GM12878 (cell line): ENCODE measurements around the gene TXNIP. TPM values are rescaled to one million over a fixed set of nuclear protein-coding genes. Genes with fewer than 3 reads are reported as not detected.

Experiments
- BCL11A ChIP-seq: IDR thresholded peaks from 2 replicates; pipeline ENCODE4 v1.6.1; 2011; ENCODE audit warnings: low read depth, low read length
- BRCA1 ChIP-seq: IDR thresholded peaks from 2 replicates; pipeline ENCODE4 v1.6.1; 2011; ENCODE audit warnings: low read depth, low read length, improper control_type of control experiment
- CHD2 ChIP-seq: IDR thresholded peaks from 2 replicates; pipeline ENCODE4 v1.6.1; 2011; ENCODE audit warnings: low read depth, low read length, improper control_type of control experiment, borderline replicate concordance
- CTCF ChIP-seq, 3 experiments: IDR thresholded peaks in 2 of 3; conservative IDR thresholded peaks in 1 of 3; 2 replicates each; pipeline ENCODE4 v1.5.1; 2011; ENCODE audit warnings: low read depth in 3 of 3, low read length in 3 of 3, mild to moderate bottlenecking in 3 of 3, control low read depth in 2 of 3, moderate library complexity in 2 of 3, inconsistent platforms in 1 of 3, mixed read lengths in 1 of 3; ENCODE audit not compliant: control insufficient read depth in 2 of 3, insufficient read depth in 1 of 3; ENCODE audit errors: extremely low read depth in 1 of 3
- DPF2 ChIP-seq: fragments of 450-650 bp; IDR thresholded peaks from 2 replicates; pipeline ENCODE4 v1.6.1; 2017; ENCODE audit warnings: mild to moderate bottlenecking
- ESRRA ChIP-seq: IDR thresholded peaks from 2 replicates; pipeline ENCODE4 v1.6.1; 2012; ENCODE audit warnings: mild to moderate bottlenecking, low read length, improper control_type of control experiment
- IRF4 ChIP-seq: IDR thresholded peaks from 2 replicates; pipeline ENCODE4 v1.6.1; 2011; ENCODE audit warnings: low read depth, low read length
- KAT2A ChIP-seq: conservative IDR thresholded peaks from 2 replicates; pipeline ENCODE4 v1.6.1; 2011; ENCODE audit warnings: low read depth, low read length; ENCODE audit not compliant: control insufficient read depth
- KLF5 ChIP-seq: fragments of 450-650 bp; IDR thresholded peaks from 2 replicates; pipeline ENCODE4 v1.6.1; 2014; ENCODE audit warnings: mild to moderate bottlenecking; ENCODE audit not compliant: partially characterized antibody
- MAX ChIP-seq: IDR thresholded peaks from 2 replicates; pipeline ENCODE4 v1.6.1; 2012; ENCODE audit warnings: low read depth, low read length, improper control_type of control experiment
- MEF2B ChIP-seq: fragments of 450-650 bp; IDR thresholded peaks from 2 replicates; pipeline ENCODE4 v1.6.1; 2018; ENCODE audit warnings: mild to moderate bottlenecking, moderate library complexity; ENCODE audit not compliant: partially characterized antibody, poor library complexity, severe bottlenecking
- NFIC ChIP-seq: IDR thresholded peaks from 2 replicates; pipeline ENCODE4 v1.6.1; 2012; ENCODE audit warnings: low read depth, mild to moderate bottlenecking, inconsistent platforms, low read length, moderate library complexity
- NRF1 ChIP-seq: conservative IDR thresholded peaks from 2 replicates; pipeline ENCODE4 v1.6.1; 2011; ENCODE audit warnings: mild to moderate bottlenecking, low read depth, low read length, improper control_type of control experiment
- RCOR1 ChIP-seq: conservative IDR thresholded peaks from 2 replicates; pipeline ENCODE4 v1.6.1; 2012; ENCODE audit warnings: low read depth, low read length, improper control_type of control experiment
- SIN3A ChIP-seq: IDR thresholded peaks from 2 replicates; pipeline ENCODE4 v1.6.1; 2012; ENCODE audit warnings: low read depth, low read length, improper control_type of control experiment
- SREBF2 ChIP-seq: IDR thresholded peaks from 2 replicates; pipeline ENCODE4 v1.6.1; 2012; ENCODE audit warnings: mild to moderate bottlenecking, low read length
- SUPT20H ChIP-seq: IDR thresholded peaks from 2 replicates; pipeline ENCODE4 v1.6.1; 2011; ENCODE audit warnings: low read depth, mild to moderate bottlenecking, low read length, moderate library complexity, borderline replicate concordance; ENCODE audit not compliant: control insufficient read depth
- YY1 ChIP-seq: IDR thresholded peaks from 2 replicates; pipeline ENCODE4 v1.6.1; 2011; ENCODE audit warnings: low read depth, mild to moderate bottlenecking, low read length
- ZBTB4 ChIP-seq: fragments of 450-650 bp; formaldehyde crosslinking; IDR thresholded peaks from 2 replicates; pipeline ENCODE4 v1.4.0; 2022; ENCODE audit warnings: mild to moderate bottlenecking, moderate library complexity
- ZNF24 ChIP-seq: fragments of 450-650 bp; IDR thresholded peaks from 2 replicates; pipeline ENCODE4 v1.6.1; 2017; ENCODE audit warnings: antibody characterized with exemption, mild to moderate bottlenecking
- ZNF687 ChIP-seq: fragments of 450-650 bp; IDR thresholded peaks from 2 replicates; pipeline ENCODE4 v1.6.1; 2017; ENCODE audit warnings: mild to moderate bottlenecking, moderate library complexity
- polyA plus RNA-seq, 11 experiments: library from polyadenylated mRNA; depleted of rRNA in 4 of 11; unstranded in 6 of 11; stranded (reverse) in 5 of 11; fragments of >200 nt; fragmentation: Nextera tagmentation in 4 of 11; fragmentation: Illumina TruSeq in 1 of 11; extraction: Ambion mirVana in 4 of 11; extraction: Trizol in 1 of 11; gene quantifications; 1 replicate in 1 of 11; 2 replicates in 10 of 11; pipeline versions ENCODE4 v1.2.1 to v1.2.3, GENCODE V29; 2011 to 2016; ENCODE audit warnings: inconsistent platforms in 2 of 11, missing spikeins in 2 of 11, low read depth in 1 of 11
- total RNA-seq, 4 experiments: library from RNA; depleted of rRNA in 3 of 4; stranded (reverse); fragments of >200 nt in 3 of 4; fragmentation: Illumina TruSeq in 1 of 4; extraction: Trizol in 1 of 4; gene quantifications; 2 replicates each; pipeline versions ENCODE4 v1.2.1 to v1.2.3, GENCODE V29; 2013 to 2021

Gene TXNIP
- total and polyA plus RNA-seq, 10 of the 15 experiments (the other 5 are each of a cell fraction or from before 2014, with no cell fraction given): 48.7 to 133 (median 107) TPM

GRCh38 chr1:145978854-145979745, 17.3 kb downstream of the TXNIP start (continued):
- TF ChIP-seq ZNF687: peak; percentile 83
- TF ChIP-seq BRCA1: no peak
- no peak for TF ChIP-seq SIN3A
- TF ChIP-seq DPF2: no peak; the same call in 1 of the 2 replicates
- no peak for TF ChIP-seq NRF1
- no peak for TF ChIP-seq SREBF2
- TF ChIP-seq RCOR1: no peak; the same call in 1 of the 2 replicates
- peak; percentile 34 to 42 (median 35); a peak in 4 of 6 replicates for TF ChIP-seq CTCF (IDR thresholded peaks at IDR 0.05 in 2 of 3, conservative IDR thresholded peaks at IDR 0.05 in 1 of 3; ENCODE audit: control insufficient read depth in 2 of 3, extremely low read depth in 1 of 3, insufficient read depth in 1 of 3, low read depth in 3 of 3, low read length in 3 of 3)
- TF ChIP-seq ZBTB4 (CRISPR knock-in tag): no peak; the same call in 1 of the 2 replicates
- no peak for TF ChIP-seq IRF4
- TF ChIP-seq NFIC: peak; percentile 72
- TF ChIP-seq ESRRA: 0 out of 2 replicates have a peak, but pooled peaks have one; percentile 16
- no peak for TF ChIP-seq KLF5
- TF ChIP-seq BCL11A: peak; percentile 56
- TF ChIP-seq MEF2B: peak; percentile 64
- no peak for TF ChIP-seq YY1
- TF ChIP-seq SUPT20H: no peak
- peak; percentile 88 for TF ChIP-seq CHD2
- no peak for TF ChIP-seq KAT2A
- TF ChIP-seq ZNF24: no peak
- peak; percentile 60; the same call in 1 of the 2 replicates for TF ChIP-seq MAX
